HepG2 (cell line): ENCODE measurements around the gene SLC50A1. TPM values are rescaled to one million over a fixed set of nuclear protein-coding genes. Genes with fewer than 3 reads are reported as not detected.
A peak's percentile ranks its signal among the peaks of the same experiment; 100 is the strongest.

Source experiments
- ARNT ChIP-seq: fragments of 450-650 bp; IDR thresholded peaks from 2 replicates; pipeline ENCODE4 v1.6.1; 2017
- CBX2 ChIP-seq, 2 experiments: fragments of 200-600 bp in 1 of 2; sonication (generic); formaldehyde crosslinking in 1 of 2; IDR thresholded peaks; 2 replicates each; pipeline versions ENCODE4 v1.7.0 to v1.8.1; 2018 to 2022; ENCODE audit warnings: low read depth in 2 of 2, low read length in 1 of 2, mild to moderate bottlenecking in 1 of 2, missing genetic modification reagents in 1 of 2
- FOSL1 ChIP-seq: sonication (generic); formaldehyde crosslinking; IDR thresholded peaks from 2 replicates; pipeline ENCODE4 v1.9.0; 2021; ENCODE audit warnings: missing genetic modification reagents, borderline replicate concordance
- GABPA ChIP-seq, 2 experiments: IDR thresholded peaks; 2 replicates each; pipeline ENCODE4 v1.6.1; 2011 to 2016; ENCODE audit warnings: low read depth in 2 of 2, low read length in 1 of 2, missing biosample characterization in 1 of 2, missing genetic modification characterization in 1 of 2
- HHEX ChIP-seq: IDR thresholded peaks from 2 replicates; pipeline ENCODE4 v1.6.1; 2016; ENCODE audit warnings: control low read depth
- KLF15 ChIP-seq: sonication (generic); formaldehyde crosslinking; IDR thresholded peaks from 2 replicates; pipeline ENCODE4 v1.8.1; 2023; ENCODE audit warnings: borderline replicate concordance, mild to moderate bottlenecking, inconsistent platforms, missing genetic modification reagents, mixed read lengths
- NKX3-1 ChIP-seq: sonication (generic); formaldehyde crosslinking; IDR thresholded peaks from 2 replicates; pipeline ENCODE4 v1.5.0; 2020; ENCODE audit warnings: missing genetic modification reagents
- NR2F6 ChIP-seq, 2 experiments: IDR thresholded peaks; 2 replicates each; pipeline ENCODE4 v1.6.1; 2016; ENCODE audit warnings: antibody characterized with exemption in 1 of 2, mild to moderate bottlenecking in 1 of 2
- PCBP2 ChIP-seq: fragments of 200-400 bp; formaldehyde crosslinking; optimal IDR thresholded peaks from 2 replicates; pipeline ENCODE3; 2018; ENCODE audit warnings: low read length, low read depth; ENCODE audit not compliant: poor library complexity, severe bottlenecking
- SMYD3 ChIP-seq: sonication (generic); formaldehyde crosslinking; IDR thresholded peaks from 2 replicates; pipeline ENCODE4 v1.8.1; 2023; ENCODE audit warnings: mild to moderate bottlenecking, missing genetic modification reagents
- TEAD3 ChIP-seq: optimal IDR thresholded peaks from 2 replicates; pipeline ENCODE3; 2016; ENCODE audit warnings: borderline replicate concordance
- ZFP1 ChIP-seq: IDR thresholded peaks from 2 replicates; pipeline ENCODE4 v1.6.1; 2016
- ZNF12 ChIP-seq: sonication (generic); formaldehyde crosslinking; IDR thresholded peaks from 2 replicates; pipeline ENCODE4 v1.5.0; 2020; ENCODE audit warnings: missing genetic modification reagents
- ZNF224 ChIP-seq: sonication (generic); formaldehyde crosslinking; IDR thresholded peaks from 2 replicates; pipeline ENCODE4 v1.5.0; 2020; ENCODE audit warnings: mild to moderate bottlenecking, missing genetic modification reagents
- ZNF24 ChIP-seq: fragments of 450-650 bp; IDR thresholded peaks from 2 replicates; pipeline ENCODE4 v1.6.1; 2017; ENCODE audit warnings: antibody characterized with exemption, mild to moderate bottlenecking
- ZNF296 ChIP-seq: sonication (generic); formaldehyde crosslinking; conservative IDR thresholded peaks from 2 replicates; pipeline ENCODE4 v1.5.0; 2020; ENCODE audit warnings: mild to moderate bottlenecking, missing genetic modification reagents
- ZNF605 ChIP-seq: sonication (generic); formaldehyde crosslinking; IDR thresholded peaks from 2 replicates; pipeline ENCODE4 v1.8.0; 2022; ENCODE audit warnings: mild to moderate bottlenecking, missing genetic modification reagents
- ZSCAN9 ChIP-seq: IDR thresholded peaks from 2 replicates; pipeline ENCODE4 v1.6.1; 2016; ENCODE audit warnings: borderline replicate concordance
- polyA plus RNA-seq, 8 experiments: library from polyadenylated mRNA; depleted of rRNA in 3 of 8; stranded (reverse) in 7 of 8; unstranded in 1 of 8; fragments of >200 nt; fragmentation: Illumina TruSeq in 4 of 8; extraction: Trizol in 4 of 8; gene quantifications; 2 replicates each; pipeline versions ENCODE4 v1.2.1 to v1.2.3, GENCODE V29; 2011 to 2016; ENCODE audit warnings: low read depth in 4 of 8, missing spikeins in 1 of 8, mixed read lengths in 1 of 8; ENCODE audit not compliant: insufficient read depth in 1 of 8
- total RNA-seq, 5 experiments: library from RNA; depleted of rRNA; stranded (reverse); fragments of >200 nt; fragmentation: Illumina TruSeq; extraction: Trizol; gene quantifications; 2 replicates each; pipeline ENCODE4 v1.2.3, GENCODE V29; 2016; ENCODE audit warnings: low read depth in 1 of 5
- TF ChIP-seq, protein P1 (sequence below): sonication (generic); formaldehyde crosslinking; IDR thresholded peaks from 2 replicates; pipeline ENCODE4 v1.5.1; 2020; ENCODE audit warnings: mild to moderate bottlenecking, missing genetic modification reagents, moderate library complexity
- TF ChIP-seq, protein P2 (sequence below): sonication (generic); formaldehyde crosslinking; IDR thresholded peaks from 2 replicates; pipeline ENCODE4 v1.5.0; 2020; ENCODE audit warnings: mild to moderate bottlenecking, missing genetic modification reagents
- TF ChIP-seq, protein P3 (sequence below): sonication (generic); formaldehyde crosslinking; IDR thresholded peaks from 2 replicates; pipeline ENCODE4 v1.4.0; 2020; ENCODE audit warnings: missing genetic modification reagents, borderline replicate concordance

Gene SLC50A1
- total and polyA plus RNA-seq, 2 of the 13 experiments (the other 11 are each of a cell fraction or from before 2014, with no cell fraction given): 22.5 to 46.8 TPM

DNA sequence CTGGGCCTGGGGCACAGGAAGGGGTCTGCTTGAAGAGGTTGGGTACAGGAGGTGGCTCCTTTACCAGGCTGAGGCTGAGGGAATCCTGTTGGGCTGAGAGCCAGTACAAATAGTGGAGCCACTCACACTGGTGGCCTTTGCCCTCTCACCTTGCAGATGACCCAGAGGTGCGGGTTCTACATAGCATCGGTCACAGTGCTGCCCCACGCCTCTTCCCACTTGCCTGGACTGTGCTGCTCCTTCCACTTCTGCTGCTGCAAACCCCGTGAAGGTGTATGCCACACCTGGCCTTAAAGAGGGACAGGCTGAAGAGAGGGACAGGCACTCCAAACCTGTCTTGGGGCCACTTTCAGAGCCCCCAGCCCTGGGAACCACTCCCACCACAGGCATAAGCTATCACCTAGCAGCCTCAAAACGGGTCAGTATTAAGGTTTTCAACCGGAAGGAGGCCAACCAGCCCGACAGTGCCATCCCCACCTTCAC, 1.8 kb upstream of the SLC50A1 start (continued):
- TF ChIP-seq ZNF296 (CRISPR knock-in tag) (no peak), KLF15 (no peak), ZNF224 (CRISPR knock-in tag) (no peak), NKX3-1 (CRISPR knock-in tag) (no peak), ARNT (no peak), PCBP2 (no peak), FOSL1 (no peak), SMYD3 (no peak), CBX2 (IDR thresholded peaks at IDR 0.05; ENCODE audit: low read depth, low read length) (no peak), CBX2 (CRISPR knock-in tag; IDR thresholded peaks at IDR 0.05; ENCODE audit: low read depth) (no peak), GABPA (IDR thresholded peaks at IDR 0.05; ENCODE audit: low read depth, low read length) (no peak), GABPA (CRISPR knock-in tag; IDR thresholded peaks at IDR 0.05; ENCODE audit: low read depth) (no peak), ZFP1 (CRISPR knock-in tag) (no peak), ZNF24 (no peak), ZNF12 (CRISPR knock-in tag) (no peak), ZNF605 (CRISPR knock-in tag) (peak; percentile 82), NR2F6 (IDR thresholded peaks at IDR 0.05) (peak; percentile 91), NR2F6 (CRISPR knock-in tag; IDR thresholded peaks at IDR 0.05) (peak; percentile 92), TEAD3 (CRISPR knock-in tag) (peak; percentile 25), ZSCAN9 (CRISPR knock-in tag) (no peak), HHEX (CRISPR knock-in tag) (no peak)
- TF ChIP-seq, protein P1, sequence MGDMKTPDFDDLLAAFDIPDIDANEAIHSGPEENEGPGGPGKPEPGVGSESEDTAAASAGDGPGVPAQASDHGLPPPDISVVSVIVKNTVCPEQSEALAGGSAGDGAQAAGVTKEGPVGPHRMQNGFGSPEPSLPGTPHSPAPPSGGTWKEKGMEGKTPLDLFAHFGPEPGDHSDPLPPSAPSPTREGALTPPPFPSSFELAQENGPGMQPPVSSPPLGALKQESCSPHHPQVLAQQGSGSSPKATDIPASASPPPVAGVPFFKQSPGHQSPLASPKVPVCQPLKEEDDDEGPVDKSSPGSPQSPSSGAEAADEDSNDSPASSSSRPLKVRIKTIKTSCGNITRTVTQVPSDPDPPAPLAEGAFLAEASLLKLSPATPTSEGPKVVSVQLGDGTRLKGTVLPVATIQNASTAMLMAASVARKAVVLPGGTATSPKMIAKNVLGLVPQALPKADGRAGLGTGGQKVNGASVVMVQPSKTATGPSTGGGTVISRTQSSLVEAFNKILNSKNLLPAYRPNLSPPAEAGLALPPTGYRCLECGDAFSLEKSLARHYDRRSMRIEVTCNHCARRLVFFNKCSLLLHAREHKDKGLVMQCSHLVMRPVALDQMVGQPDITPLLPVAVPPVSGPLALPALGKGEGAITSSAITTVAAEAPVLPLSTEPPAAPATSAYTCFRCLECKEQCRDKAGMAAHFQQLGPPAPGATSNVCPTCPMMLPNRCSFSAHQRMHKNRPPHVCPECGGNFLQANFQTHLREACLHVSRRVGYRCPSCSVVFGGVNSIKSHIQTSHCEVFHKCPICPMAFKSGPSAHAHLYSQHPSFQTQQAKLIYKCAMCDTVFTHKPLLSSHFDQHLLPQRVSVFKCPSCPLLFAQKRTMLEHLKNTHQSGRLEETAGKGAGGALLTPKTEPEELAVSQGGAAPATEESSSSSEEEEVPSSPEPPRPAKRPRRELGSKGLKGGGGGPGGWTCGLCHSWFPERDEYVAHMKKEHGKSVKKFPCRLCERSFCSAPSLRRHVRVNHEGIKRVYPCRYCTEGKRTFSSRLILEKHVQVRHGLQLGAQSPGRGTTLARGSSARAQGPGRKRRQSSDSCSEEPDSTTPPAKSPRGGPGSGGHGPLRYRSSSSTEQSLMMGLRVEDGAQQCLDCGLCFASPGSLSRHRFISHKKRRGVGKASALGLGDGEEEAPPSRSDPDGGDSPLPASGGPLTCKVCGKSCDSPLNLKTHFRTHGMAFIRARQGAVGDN (CRISPR knock-in tag): peak; percentile 86
- TF ChIP-seq, protein P2, sequence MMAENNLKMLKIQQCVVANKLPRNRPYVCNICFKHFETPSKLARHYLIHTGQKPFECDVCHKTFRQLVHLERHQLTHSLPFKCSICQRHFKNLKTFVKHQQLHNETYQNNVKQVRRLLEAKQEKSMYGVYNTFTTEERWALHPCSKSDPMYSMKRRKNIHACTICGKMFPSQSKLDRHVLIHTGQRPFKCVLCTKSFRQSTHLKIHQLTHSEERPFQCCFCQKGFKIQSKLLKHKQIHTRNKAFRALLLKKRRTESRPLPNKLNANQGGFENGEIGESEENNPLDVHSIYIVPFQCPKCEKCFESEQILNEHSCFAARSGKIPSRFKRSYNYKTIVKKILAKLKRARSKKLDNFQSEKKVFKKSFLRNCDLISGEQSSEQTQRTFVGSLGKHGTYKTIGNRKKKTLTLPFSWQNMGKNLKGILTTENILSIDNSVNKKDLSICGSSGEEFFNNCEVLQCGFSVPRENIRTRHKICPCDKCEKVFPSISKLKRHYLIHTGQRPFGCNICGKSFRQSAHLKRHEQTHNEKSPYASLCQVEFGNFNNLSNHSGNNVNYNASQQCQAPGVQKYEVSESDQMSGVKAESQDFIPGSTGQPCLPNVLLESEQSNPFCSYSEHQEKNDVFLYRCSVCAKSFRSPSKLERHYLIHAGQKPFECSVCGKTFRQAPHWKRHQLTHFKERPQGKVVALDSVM: no peak
- TF ChIP-seq, protein P3, sequence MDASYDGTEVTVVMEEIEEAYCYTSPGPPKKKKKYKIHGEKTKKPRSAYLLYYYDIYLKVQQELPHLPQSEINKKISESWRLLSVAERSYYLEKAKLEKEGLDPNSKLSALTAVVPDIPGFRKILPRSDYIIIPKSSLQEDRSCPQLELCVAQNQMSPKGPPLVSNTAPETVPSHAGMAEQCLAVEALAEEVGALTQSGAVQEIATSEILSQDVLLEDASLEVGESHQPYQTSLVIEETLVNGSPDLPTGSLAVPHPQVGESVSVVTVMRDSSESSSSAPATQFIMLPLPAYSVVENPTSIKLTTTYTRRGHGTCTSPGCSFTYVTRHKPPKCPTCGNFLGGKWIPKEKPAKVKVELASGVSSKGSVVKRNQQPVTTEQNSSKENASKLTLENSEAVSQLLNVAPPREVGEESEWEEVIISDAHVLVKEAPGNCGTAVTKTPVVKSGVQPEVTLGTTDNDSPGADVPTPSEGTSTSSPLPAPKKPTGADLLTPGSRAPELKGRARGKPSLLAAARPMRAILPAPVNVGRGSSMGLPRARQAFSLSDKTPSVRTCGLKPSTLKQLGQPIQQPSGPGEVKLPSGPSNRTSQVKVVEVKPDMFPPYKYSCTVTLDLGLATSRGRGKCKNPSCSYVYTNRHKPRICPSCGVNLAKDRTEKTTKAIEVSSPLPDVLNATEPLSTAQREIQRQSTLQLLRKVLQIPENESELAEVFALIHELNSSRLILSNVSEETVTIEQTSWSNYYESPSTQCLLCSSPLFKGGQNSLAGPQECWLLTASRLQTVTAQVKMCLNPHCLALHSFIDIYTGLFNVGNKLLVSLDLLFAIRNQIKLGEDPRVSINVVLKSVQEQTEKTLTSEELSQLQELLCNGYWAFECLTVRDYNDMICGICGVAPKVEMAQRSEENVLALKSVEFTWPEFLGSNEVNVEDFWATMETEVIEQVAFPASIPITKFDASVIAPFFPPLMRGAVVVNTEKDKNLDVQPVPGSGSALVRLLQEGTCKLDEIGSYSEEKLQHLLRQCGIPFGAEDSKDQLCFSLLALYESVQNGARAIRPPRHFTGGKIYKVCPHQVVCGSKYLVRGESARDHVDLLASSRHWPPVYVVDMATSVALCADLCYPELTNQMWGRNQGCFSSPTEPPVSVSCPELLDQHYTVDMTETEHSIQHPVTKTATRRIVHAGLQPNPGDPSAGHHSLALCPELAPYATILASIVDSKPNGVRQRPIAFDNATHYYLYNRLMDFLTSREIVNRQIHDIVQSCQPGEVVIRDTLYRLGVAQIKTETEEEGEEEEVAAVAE (CRISPR knock-in tag): no peak
